HEK293T (cell line): ENCODE measurements around the gene PPM1H.

Experiments used
- ARNT ChIP-seq: fragments of 450-650 bp; IDR thresholded peaks from 2 replicates; pipeline ENCODE4 v1.6.1; 2017; ENCODE audit warnings: mild to moderate bottlenecking
- HDGF ChIP-seq: fragments of 450-650 bp; IDR thresholded peaks from 2 replicates; pipeline ENCODE4 v1.6.1; 2017; ENCODE audit warnings: antibody characterized with exemption, borderline replicate concordance
- LEF1 ChIP-seq: fragments of 450-650 bp; IDR thresholded peaks from 2 replicates; pipeline ENCODE4 v1.6.1; 2017; ENCODE audit warnings: mild to moderate bottlenecking, borderline replicate concordance
- SP1 ChIP-seq: fragments of 450-650 bp; IDR thresholded peaks from 2 replicates; pipeline ENCODE4 v1.6.1; 2017

DNA sequence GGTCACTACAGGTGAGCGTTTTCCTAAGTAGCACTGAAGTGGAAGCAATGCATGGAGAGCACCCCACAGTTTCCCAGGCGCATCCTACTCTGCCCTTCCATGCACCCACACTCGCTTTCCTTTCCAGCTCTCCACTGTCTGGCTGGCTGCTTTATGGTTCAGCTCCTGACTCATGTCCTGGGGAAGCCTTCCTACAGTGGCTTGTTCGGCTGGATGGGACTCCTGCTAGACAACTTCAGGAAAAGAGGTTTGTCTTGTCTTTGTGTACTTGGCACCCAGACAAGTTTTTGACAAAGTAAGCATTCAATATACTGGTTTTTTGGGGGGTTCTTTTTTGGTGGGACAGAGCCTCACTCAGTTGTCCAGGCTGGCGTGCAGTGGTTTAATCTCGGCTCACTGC, 21.6 kb downstream of the PPM1H start:
- TF ChIP-seq ARNT (no peak), HDGF (no peak), SP1 (no peak), LEF1 (no peak)
